Uterus (tissue), 2 donors: Measurements from ENCODE around the gene TMEM239.

ENCODE experiments used
- CTCF ChIP-seq, 4 experiments: fragments of 200-600 bp in 2 of 4; fragments of 450-650 bp in 2 of 4; sonication (generic) in 2 of 4; IDR thresholded peaks; one replicate each; pipeline ENCODE4 v1.5.1; 2016 to 2019; ENCODE audit warnings: antibody characterized with exemption in 4 of 4, mild to moderate bottlenecking in 2 of 4, moderate library complexity in 1 of 4
- POLR2A ChIP-seq, 2 donors: fragments of 450-650 bp; IDR thresholded peaks; one replicate each; pipeline ENCODE4 v1.6.1; 2016; ENCODE audit warnings: antibody characterized with exemption in 2 of 2, mild to moderate bottlenecking in 1 of 2, moderate library complexity in 1 of 2

- TF ChIP-seq CTCF (IDR thresholded peaks at IDR 0.05) (no peak), POLR2A (IDR thresholded peaks at IDR 0.05) (no peak)
These were observed 22.7 kb upstream of the TMEM239 start for GRCh38 chr20:2793471-2793870.
